PC-9 (cell line): Measurements from ENCODE around the gene WNT8B.

Experiments used
- CTCF ChIP-seq: fragments of 200-600 bp; sonication (generic); conservative IDR thresholded peaks from 2 replicates; pipeline ENCODE4 v1.6.1; 2017; ENCODE audit warnings: mixed run types, antibody characterized with exemption, mild to moderate bottlenecking, moderate library complexity
- EZH2 ChIP-seq: fragments of 200-600 bp; sonication (generic); IDR thresholded peaks from 2 replicates; pipeline ENCODE4 v1.8.0; 2017; ENCODE audit warnings: antibody characterized with exemption, low read depth

- TF ChIP-seq CTCF = no peak
- no peak for TF ChIP-seq EZH2
Observed at GRCh38 chr10:100502926-100503494, 40.2 kb downstream of the WNT8B start.
